ENCODE measurements around the gene CDT1.

Gene CDT1

GRCh38 chr16:88836791-88837190 is 33.2 kb downstream of the CDT1 start:
- DNase-seq (ENCODE audit: low read depth) = no peak

GRCh38 chr16:88837806-88838205 is 34.2 kb downstream of the CDT1 start:
- no peak for DNase-seq (ENCODE audit: low read depth)

- no peak for DNase-seq (ENCODE audit: low read depth)
Observed at GRCh38 chr16:88838566-88838965, 35.0 kb downstream of the CDT1 start.

GRCh38 chr16:88839026-88839529 is 35.5 kb downstream of the CDT1 start:
- no peak for DNase-seq (ENCODE audit: low read depth)

GRCh38 chr16:88839745-88840599 is 36.4 kb downstream of the CDT1 start:
- no peak for DNase-seq (ENCODE audit: low read depth)

GRCh38 chr16:88840600-88841215 is 37.1 kb downstream of the CDT1 start:
- DNase-seq (ENCODE audit: low read depth) = no peak

GRCh38 chr16:88841521-88842307 is 38.1 kb downstream of the CDT1 start:
- DNase-seq (ENCODE audit: low read depth) = no peak

- no peak for DNase-seq (ENCODE audit: low read depth)
Observed at GRCh38 chr16:88842308-88842756, 38.7 kb downstream of the CDT1 start.

GRCh38 chr16:88842806-88843205 is 39.2 kb downstream of the CDT1 start:
- no peak for DNase-seq (ENCODE audit: low read depth)

- DNase-seq (ENCODE audit: low read depth) = no peak
Observed at GRCh38 chr16:88843256-88843655, 39.7 kb downstream of the CDT1 start.

GRCh38 chr16:88844419-88845036 is 40.9 kb downstream of the CDT1 start:
- no peak for DNase-seq (ENCODE audit: low read depth)

GRCh38 chr16:88846088-88846487 is 42.5 kb downstream of the CDT1 start:
- no peak for DNase-seq (ENCODE audit: low read depth)

- no peak for DNase-seq (ENCODE audit: low read depth)
Observed at GRCh38 chr16:88847654-88848053, 44.1 kb downstream of the CDT1 start.

GRCh38 chr16:88848557-88848956 is 45.0 kb downstream of the CDT1 start:
- no peak for DNase-seq (ENCODE audit: low read depth)

GRCh38 chr16:88850531-88851199 is 47.1 kb downstream of the CDT1 start:
- DNase-seq (ENCODE audit: low read depth) = no peak

- DNase-seq (ENCODE audit: low read depth) = no peak
Observed at GRCh38 chr16:88851616-88852015, 48.0 kb downstream of the CDT1 start.

GRCh38 chr16:88853325-88853941 is 49.8 kb downstream of the CDT1 start:
- no peak for DNase-seq (ENCODE audit: low read depth)

- peak; percentile 8 for DNase-seq (ENCODE audit: low read depth)
Observed at GRCh38 chr16:88854306-88855111, 50.9 kb downstream of the CDT1 start.

- DNase-seq (ENCODE audit: low read depth) = no peak
Observed at GRCh38 chr16:88855176-88855575, 51.6 kb downstream of the CDT1 start.

GRCh38 chr16:88855736-88856121 is 52.1 kb downstream of the CDT1 start:
- no peak for DNase-seq (ENCODE audit: low read depth)

Measured in activated T-helper 9 cell treated with anti-CD3 and anti-CD28 coated beads, Interleukin-2, amount 50 U/mL, for 16 hours (primary cell).